IMR-90 (cell line): ENCODE results near the gene ZNF593OS.

Experiments
- CEBPB ChIP-seq: IDR thresholded peaks from 2 replicates; pipeline ENCODE4 v1.6.1; 2012; ENCODE audit warnings: low read depth, low read length, improper control_type of control experiment
- CTCF ChIP-seq: conservative IDR thresholded peaks from 2 replicates; pipeline ENCODE4 v1.5.1; 2012; ENCODE audit warnings: mild to moderate bottlenecking, low read depth, low read length, improper control_type of control experiment
- FOS ChIP-seq: fragments of 150-350 bp; IDR thresholded peaks from 2 replicates; pipeline ENCODE4 v1.6.1; 2016; ENCODE audit warnings: low read depth, low read length
- MAFK ChIP-seq: IDR thresholded peaks from 2 replicates; pipeline ENCODE4 v1.6.1; 2012; ENCODE audit warnings: low read depth, low read length, improper control_type of control experiment
- MAZ ChIP-seq: IDR thresholded peaks from 2 replicates; pipeline ENCODE4 v1.6.1; 2012; ENCODE audit warnings: low read depth, mild to moderate bottlenecking, low read length, improper control_type of control experiment, moderate library complexity, borderline replicate concordance
- MXI1 ChIP-seq: IDR thresholded peaks from 2 replicates; pipeline ENCODE4 v1.6.1; 2012; ENCODE audit warnings: low read depth, mild to moderate bottlenecking, low read length, moderate library complexity, borderline replicate concordance
- POLR2A ChIP-seq: IDR thresholded peaks from 2 replicates; pipeline ENCODE4 v1.6.1; 2012; ENCODE audit warnings: mild to moderate bottlenecking, low read depth, low read length
- RAD21 ChIP-seq: IDR thresholded peaks from 2 replicates; pipeline ENCODE4 v1.6.1; 2012; ENCODE audit warnings: low read length, improper control_type of control experiment
- RCOR1 ChIP-seq: IDR thresholded peaks from 2 replicates; pipeline ENCODE4 v1.6.1; 2012; ENCODE audit warnings: mild to moderate bottlenecking, low read length, improper control_type of control experiment; ENCODE audit not compliant: insufficient replicate concordance
- RFX5 ChIP-seq: IDR thresholded peaks from 2 replicates; pipeline ENCODE4 v1.8.0; 2012; ENCODE audit warnings: low read depth, mild to moderate bottlenecking, low read length, moderate library complexity
- SMC3 ChIP-seq: fragments of 150-350 bp; IDR thresholded peaks from 2 replicates; pipeline ENCODE4 v1.6.1; 2016; ENCODE audit warnings: low read depth, mild to moderate bottlenecking, antibody characterized with exemption, low read length, moderate library complexity
- USF2 ChIP-seq: fragments of 150-350 bp; IDR thresholded peaks from 2 replicates; pipeline ENCODE4 v1.6.1; 2017; ENCODE audit warnings: mild to moderate bottlenecking, antibody characterized with exemption, low read length, low read depth
- TF ChIP-seq, protein P1 (sequence below): fragments of 150-350 bp; IDR thresholded peaks from 2 replicates; pipeline ENCODE4 v1.6.1; 2016; ENCODE audit warnings: low read depth, mild to moderate bottlenecking, low read length, moderate library complexity, borderline replicate concordance

DNA sequence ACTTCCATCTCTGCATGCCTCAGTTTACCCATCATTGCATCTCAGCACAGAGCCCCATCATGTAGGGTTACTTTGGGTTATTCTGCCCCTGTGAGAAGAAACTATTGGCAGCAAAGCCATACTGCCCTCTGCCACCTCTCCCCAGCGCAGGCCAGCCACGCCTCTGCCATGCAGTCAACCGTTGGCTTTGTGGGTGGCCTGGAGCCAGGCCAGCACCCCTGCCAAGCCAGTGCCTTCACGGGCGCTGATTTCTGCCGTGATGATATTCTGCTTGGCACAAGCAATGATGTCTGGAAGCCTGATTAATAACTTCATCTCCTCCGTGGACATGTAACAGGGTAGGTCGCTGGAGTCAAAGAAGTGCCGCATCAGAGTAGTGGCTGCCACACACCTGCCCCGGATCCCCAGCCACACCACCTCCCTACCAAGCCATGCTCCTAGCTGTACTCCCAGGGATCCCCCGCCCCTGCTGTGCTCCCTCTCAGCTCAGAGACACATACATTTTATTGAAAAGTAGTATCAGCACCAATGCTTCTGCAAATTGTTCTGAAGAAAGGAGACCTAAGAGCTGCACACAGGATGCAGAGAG is 47.4 kb upstream of the ZNF593OS start:
- TF ChIP-seq MAFK (no peak), CTCF (no peak), RCOR1 (no peak), SMC3 (no peak), USF2 (no peak), POLR2A (no peak), RFX5 (no peak), RAD21 (no peak), MXI1 (no peak), MAZ (no peak), CEBPB (no peak), FOS (no peak)
- TF ChIP-seq, protein P1, sequence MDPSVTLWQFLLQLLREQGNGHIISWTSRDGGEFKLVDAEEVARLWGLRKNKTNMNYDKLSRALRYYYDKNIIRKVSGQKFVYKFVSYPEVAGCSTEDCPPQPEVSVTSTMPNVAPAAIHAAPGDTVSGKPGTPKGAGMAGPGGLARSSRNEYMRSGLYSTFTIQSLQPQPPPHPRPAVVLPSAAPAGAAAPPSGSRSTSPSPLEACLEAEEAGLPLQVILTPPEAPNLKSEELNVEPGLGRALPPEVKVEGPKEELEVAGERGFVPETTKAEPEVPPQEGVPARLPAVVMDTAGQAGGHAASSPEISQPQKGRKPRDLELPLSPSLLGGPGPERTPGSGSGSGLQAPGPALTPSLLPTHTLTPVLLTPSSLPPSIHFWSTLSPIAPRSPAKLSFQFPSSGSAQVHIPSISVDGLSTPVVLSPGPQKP = no peak
